ENCODE data around the gene ADISSP. TPM values are rescaled to one million over a fixed set of nuclear protein-coding genes. Genes with fewer than 3 reads are reported as not detected.
A peak's percentile ranks its signal among the peaks of the same experiment; 100 is the strongest.

Gene ADISSP
- polyA plus RNA-seq, 3 donors, result 59.6 to 78.5 (median 68.5) TPM

- intact Hi-C loops (cut with micrococcal nuclease), result no loop called here
- Histone ChIP-seq H3K27ac (ENCODE audit: low read depth in 1 of 2, low read length in 2 of 2) (no peak overlapping the region), H3K9me3 (replicated peaks in 1 of 2; ENCODE audit: control insufficient read depth in 1 of 2, insufficient read depth in 1 of 2, low read length in 2 of 2) (peaks cover 0 to 4% of the 10 kb centered on the region in 2 donors), H3K27me3 (ENCODE audit: control insufficient read depth in 2 of 2, insufficient read depth in 2 of 2, low read length in 2 of 2) (peaks cover 0 to 26% of the 10 kb centered on the region in 2 donors), H3K4me3 (replicated peaks in 1 of 3; ENCODE audit: low read depth in 2 of 3, low read length in 3 of 3) (no peak overlapping the region), H3K79me2 (ENCODE audit: insufficient read depth, low read length) (no peaks in the 10 kb centered on the region), H3K9ac (ENCODE audit: insufficient read depth, low read length, poor library complexity, severe bottlenecking) (no peak overlapping the region), H3K36me3 (replicated peaks in 1 of 2; ENCODE audit: control insufficient read depth in 1 of 2, insufficient read depth in 2 of 2, low read length in 2 of 2) (no peaks in the 10 kb centered on the region), H2AFZ (ENCODE audit: insufficient read depth, low read depth, low read length, poor library complexity, severe bottlenecking) (no peak overlapping the region), H3K4me1 (ENCODE audit: control insufficient read depth in 1 of 2, insufficient read depth in 2 of 2, low read length in 2 of 2) (no peaks in the 10 kb centered on the region), H4K20me1 (ENCODE audit: insufficient read depth, low read length) (no peaks in the 10 kb centered on the region), H3K4me2 (replicated peaks; ENCODE audit: extremely low read depth, low read length, poor library complexity, severe bottlenecking) (no peak overlapping the region)
- H3K4me3 Mint-ChIP-seq, result no peak overlapping the region
- DNase-seq, result no peak
- no peak for TF ChIP-seq CTCF (IDR thresholded peaks at IDR 0.05)
- no peak overlapping the region for H3K27ac Mint-ChIP-seq
- WGBS (ENCODE audit: insufficient coverage), result no CpG with 5 or more reads among the region's 4 CpGs
- peaks cover 28 to 39% (median 36%) of the 10 kb centered on the region in 3 donors for H3K27me3 Mint-ChIP-seq (ENCODE audit: low read depth in 3 of 3)
- peaks cover 0 to 5% (median 0%) of the 10 kb centered on the region in 7 donors for H3K9me3 Mint-ChIP-seq
- H3K4me1 Mint-ChIP-seq, result peaks cover 5% of the 10 kb centered on the region
- H3K36me3 Mint-ChIP-seq, result no peaks in the 10 kb centered on the region
Measured at GRCh38 chr20:3735768-3736167, 31.8 kb downstream of the ADISSP start.

GRCh38 chr20:3734111-3734843 is 33.3 kb downstream of the ADISSP start:
- H3K4me2 ChIP-seq (replicated peaks; ENCODE audit: extremely low read depth, low read length, poor library complexity, severe bottlenecking), result no peak overlapping the region
- no peak overlapping the region for H3K27ac ChIP-seq (ENCODE audit: low read depth in 1 of 2, low read length in 2 of 2)
- TF ChIP-seq CTCF (IDR thresholded peaks at IDR 0.05), result no peak
- H3K27me3 ChIP-seq (ENCODE audit: control insufficient read depth in 2 of 2, insufficient read depth in 2 of 2, low read length in 2 of 2), result peaks cover 0 to 31% of the 10 kb centered on the region in 2 donors
- no peak overlapping the region for H3K9ac ChIP-seq (ENCODE audit: insufficient read depth, low read length, poor library complexity, severe bottlenecking)
- no peaks in the 10 kb centered on the region for H3K79me2 ChIP-seq (ENCODE audit: insufficient read depth, low read length)
- no peaks in the 10 kb centered on the region for H3K36me3 Mint-ChIP-seq
- H3K4me1 ChIP-seq (ENCODE audit: control insufficient read depth in 1 of 2, insufficient read depth in 2 of 2, low read length in 2 of 2), result no peaks in the 10 kb centered on the region
- no peak overlapping the region for H2AFZ ChIP-seq (ENCODE audit: insufficient read depth, low read depth, low read length, poor library complexity, severe bottlenecking)
- peaks cover 10% of the 10 kb centered on the region for H3K4me1 Mint-ChIP-seq
- peaks cover 0 to 5% (median 0%) of the 10 kb centered on the region in 7 donors for H3K9me3 Mint-ChIP-seq
- H3K27me3 Mint-ChIP-seq (ENCODE audit: low read depth in 3 of 3), result peaks cover 35 to 42% (median 41%) of the 10 kb centered on the region in 3 donors
- intact Hi-C loops (cut with micrococcal nuclease), result no loop called here
- peaks cover 0 to 4% of the 10 kb centered on the region in 2 donors for H3K9me3 ChIP-seq (replicated peaks in 1 of 2; ENCODE audit: control insufficient read depth in 1 of 2, insufficient read depth in 1 of 2, low read length in 2 of 2)
- H3K4me3 Mint-ChIP-seq, result no peak overlapping the region
- WGBS (ENCODE audit: insufficient coverage), result 92% methylated on average over 8 of the region's 12 CpGs
- H3K36me3 ChIP-seq (replicated peaks in 1 of 2; ENCODE audit: control insufficient read depth in 1 of 2, insufficient read depth in 2 of 2, low read length in 2 of 2), result no peaks in the 10 kb centered on the region
- H3K27ac Mint-ChIP-seq, result peak overlapping the region in 1 of 7 donors; percentile 25
- no peaks in the 10 kb centered on the region for H4K20me1 ChIP-seq (ENCODE audit: insufficient read depth, low read length)
- no peak overlapping the region for H3K4me3 ChIP-seq (replicated peaks in 1 of 3; ENCODE audit: low read depth in 2 of 3, low read length in 3 of 3)
- DNase-seq, result no peak

Measured in CD14-positive monocyte (primary cell).